ENCODE data around the gene REXO5. TPM values are rescaled to one million over a fixed set of nuclear protein-coding genes. Genes with fewer than 3 reads are reported as not detected.
A peak's percentile ranks its signal among the peaks of the same experiment; 100 is the strongest.

REXO5 gene
- total and polyA plus RNA-seq, 9 of the 15 experiments (the other 6 are each of a cell fraction or from before 2014, with no cell fraction given) = 10.5 to 45.1 (median 25.4) TPM

GRCh38 chr16:20886320-20886719 is 80.0 kb downstream of the REXO5 start:
- POLR2A ChIA-PET = interaction anchor here (0.6 kb wide), 1 partner anchor 18 kb away, joined by 5 read pairs; no protein-coding TSS in a partner anchor
- Histone ChIP-seq H4K20me1 (replicated peaks; ENCODE audit: control insufficient read depth, insufficient read depth, low read length) (no peaks in the 10 kb centered on the region), H2AFZ (ENCODE audit: low read depth, low read length) (no peak overlapping the region), H3K4me2 (ENCODE audit: insufficient read depth, low read length) (no peak overlapping the region), H3K36me3 (ENCODE audit: control insufficient read depth, insufficient read depth, low read length) (no peaks in the 10 kb centered on the region), H3K9ac (ENCODE audit: insufficient read depth in 1 of 2, low read depth in 2 of 2, low read length in 2 of 2) (no peak overlapping the region), H3K4me3 (no peak overlapping the region), H3K79me2 (ENCODE audit: control insufficient read depth, insufficient read depth, low read length) (no peaks in the 10 kb centered on the region), H3K9me1 (ENCODE audit: control insufficient read depth, insufficient read depth, low read length) (no peaks in the 10 kb centered on the region), H3K9me3 (replicated peaks; ENCODE audit: control insufficient read depth, insufficient read depth, low read depth, low read length) (no peaks in the 10 kb centered on the region), H3K27ac (ENCODE audit: extremely low read depth, low read depth, low read length) (no peak overlapping the region), H3K27me3 (ENCODE audit: control insufficient read depth in 2 of 2, insufficient read depth in 2 of 2, low read length in 2 of 2) (no peaks in the 10 kb centered on the region), H3K4me1 (replicated peaks in 1 of 2; ENCODE audit: control insufficient read depth in 2 of 2, insufficient read depth in 2 of 2, low read length in 2 of 2) (peaks cover 0 to 10% of the 10 kb centered on the region in 2 experiments; a peak in 2 of 5 replicates)
- in situ Hi-C loops (cut with MboI) (no loop called here), intact Hi-C loops (cut with micrococcal nuclease) (no loop called here)
- ATAC-seq = no peak
- no TSS peak for BruUV-seq (replicated peaks)
- 6% methylated on average over 1 of the region's 1 CpG for WGBS (ENCODE audit: insufficient coverage, low coverage, missing lambda C conversion rate)
- FAIRE-seq = no peak
- CTCF ChIA-PET (ENCODE audit: low intra/inter-chr PET ratio) = no interaction called here
- DNase-seq (ENCODE audit: extremely low read depth in 1 of 4, low spot score in 3 of 4) = no peak
- no peak for TF ChIP-seq HNRNPL (IDR thresholded peaks at IDR 0.05; ENCODE audit: low read depth, low read length)
- TF ChIP-seq CAMTA2 (CRISPR knock-in tag; conservative IDR thresholded peaks at IDR 0.05) = no peak
- no peak for TF ChIP-seq TAF15 (IDR thresholded peaks at IDR 0.05; ENCODE audit: low read depth, low read length)
- TF ChIP-seq ZC3H8 (IDR thresholded peaks at IDR 0.05) = no peak
- TF ChIP-seq ZNF699 (CRISPR knock-in tag; IDR thresholded peaks at IDR 0.05; ENCODE audit: insufficient replicate concordance) = no peak
- TF ChIP-seq MYC (IDR thresholded peaks at IDR 0.05; ENCODE audit: low read depth, low read length) = no peak
- no peak; the same call in 1 of the 2 replicates for TF ChIP-seq MYC (CRISPR knock-in tag; IDR thresholded peaks at IDR 0.05; ENCODE audit: borderline replicate concordance, low read depth)
- no peak for TF ChIP-seq ZBTB2 (IDR thresholded peaks at IDR 0.05)
- no peak for TF ChIP-seq TCF7L2 (IDR thresholded peaks at IDR 0.05; ENCODE audit: low read depth, low read length)
- no peak for TF ChIP-seq SNIP1 (IDR thresholded peaks at IDR 0.05; ENCODE audit: low read depth)
- no peak for TF ChIP-seq ATF3 (IDR thresholded peaks at IDR 0.05)
- TF ChIP-seq ATF3 (CRISPR knock-in tag; conservative IDR thresholded peaks at IDR 0.05) = no peak
- peak; percentile 55; the same call in 1 of the 2 replicates for TF ChIP-seq ZNF134 (CRISPR knock-in tag; conservative IDR thresholded peaks at IDR 0.05)
- TF ChIP-seq USF1 (CRISPR knock-in tag; IDR thresholded peaks at IDR 0.05) = no peak
- no peak for TF ChIP-seq TFE3 (CRISPR knock-in tag; IDR thresholded peaks at IDR 0.05)
- TF ChIP-seq FOXA1 (IDR thresholded peaks at IDR 0.05; ENCODE audit: borderline replicate concordance) = no peak
- 0 out of 2 replicates have a peak, but pooled peaks have one; percentile 46 for TF ChIP-seq PYGO2 (tag; IDR thresholded peaks at IDR 0.05)
- no peak for TF ChIP-seq THAP7 (CRISPR knock-in tag; IDR thresholded peaks at IDR 0.05)
- no peak for TF ChIP-seq MTA3 (IDR thresholded peaks at IDR 0.05; ENCODE audit: borderline replicate concordance)
- TF ChIP-seq NFRKB (IDR thresholded peaks at IDR 0.05; ENCODE audit: low read depth) = no peak
